HG03095 (cell line): ENCODE results near the gene RTKN2.

Source experiments
- ATAC-seq: cut with Tn5 transposase; IDR thresholded peaks from one replicate; pipeline ENCODE4 v1.9.1; 2021; ENCODE audit warnings: moderate library complexity; ENCODE audit not compliant: unreplicated experiment

Gene RTKN2

DNA sequence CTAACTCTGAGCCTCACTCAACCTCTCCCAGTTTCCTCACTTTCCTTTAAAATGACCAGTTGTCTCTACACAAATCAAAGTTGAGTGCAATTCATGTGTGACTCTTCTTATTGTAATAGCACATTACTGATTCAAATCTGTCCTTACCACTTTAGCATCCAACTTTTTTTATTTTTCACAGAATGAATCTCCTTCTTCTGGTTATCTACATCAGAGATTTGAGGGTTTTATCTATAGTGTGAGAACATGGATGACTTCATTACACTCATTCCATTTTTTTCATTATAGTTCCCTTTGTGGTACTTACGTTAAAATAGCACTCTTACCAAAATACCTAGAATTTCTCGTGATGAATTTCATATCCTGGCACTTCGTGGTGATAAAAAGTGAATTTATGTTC lies 43.3 kb downstream of the RTKN2 start:
- no peak for ATAC-seq

DNA sequence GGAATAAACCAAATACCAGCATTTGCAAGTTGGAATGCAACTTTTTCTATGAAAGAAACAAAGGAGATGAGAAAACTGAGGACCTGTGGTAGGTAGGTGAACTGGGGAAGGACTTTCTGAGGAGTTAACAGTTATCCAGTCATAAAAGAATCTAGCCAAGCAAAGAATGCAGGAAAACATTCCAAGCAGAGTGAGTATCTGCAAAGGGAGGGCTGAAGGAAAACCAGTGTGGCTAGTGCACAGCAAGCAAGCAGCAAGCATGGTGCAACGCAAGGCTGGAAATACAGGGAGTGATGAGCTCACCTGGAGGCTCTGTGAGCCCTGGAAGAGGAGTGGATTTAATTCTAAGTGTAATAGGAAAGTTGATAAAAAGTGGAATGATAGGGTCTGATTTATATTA lies 44.0 kb downstream of the RTKN2 start:
- ATAC-seq = no peak

DNA sequence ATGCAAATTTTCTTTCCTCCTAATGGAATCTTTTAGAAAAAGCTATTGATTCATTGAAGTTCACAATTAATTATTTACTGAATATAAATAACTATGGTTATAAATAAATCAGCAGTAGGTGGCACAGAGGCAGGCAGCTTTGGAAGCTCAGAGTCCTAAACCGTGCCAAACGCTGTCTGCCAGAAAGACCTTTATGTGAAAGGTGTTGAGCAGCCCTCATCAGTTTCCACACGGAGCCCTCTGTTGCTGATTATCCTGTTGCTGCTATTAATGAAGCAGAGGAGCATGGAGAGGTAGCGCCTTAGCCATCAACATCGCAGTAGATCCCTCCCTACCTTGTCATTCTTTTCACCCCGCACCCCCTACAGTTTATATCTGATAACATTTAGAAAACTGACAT lies 51.0 kb downstream of the RTKN2 start:
- ATAC-seq = no peak

DNA sequence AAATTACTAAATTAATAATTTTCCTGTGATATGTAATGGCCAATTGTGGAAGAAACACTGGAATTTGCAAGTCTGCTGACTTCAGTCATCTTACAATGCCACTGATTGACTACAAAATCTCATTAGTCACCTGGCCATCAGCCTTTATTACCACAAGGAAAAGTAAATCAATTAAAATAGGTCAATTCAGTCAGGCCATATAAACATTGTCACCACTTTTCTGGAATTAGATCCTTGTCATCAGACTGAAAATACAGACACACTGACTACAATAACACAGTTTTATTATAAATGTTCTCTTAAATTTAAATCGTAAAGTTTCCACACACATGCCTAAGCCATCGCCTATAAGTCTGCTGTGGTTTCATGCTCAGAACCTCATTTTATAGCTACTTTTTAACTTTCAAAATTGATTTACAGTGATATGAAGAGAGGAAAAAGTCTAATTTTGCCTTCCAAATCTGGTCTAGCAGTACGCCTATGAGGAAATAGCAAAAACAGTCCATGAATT lies 54.2 kb downstream of the RTKN2 start:
- no peak for ATAC-seq

DNA sequence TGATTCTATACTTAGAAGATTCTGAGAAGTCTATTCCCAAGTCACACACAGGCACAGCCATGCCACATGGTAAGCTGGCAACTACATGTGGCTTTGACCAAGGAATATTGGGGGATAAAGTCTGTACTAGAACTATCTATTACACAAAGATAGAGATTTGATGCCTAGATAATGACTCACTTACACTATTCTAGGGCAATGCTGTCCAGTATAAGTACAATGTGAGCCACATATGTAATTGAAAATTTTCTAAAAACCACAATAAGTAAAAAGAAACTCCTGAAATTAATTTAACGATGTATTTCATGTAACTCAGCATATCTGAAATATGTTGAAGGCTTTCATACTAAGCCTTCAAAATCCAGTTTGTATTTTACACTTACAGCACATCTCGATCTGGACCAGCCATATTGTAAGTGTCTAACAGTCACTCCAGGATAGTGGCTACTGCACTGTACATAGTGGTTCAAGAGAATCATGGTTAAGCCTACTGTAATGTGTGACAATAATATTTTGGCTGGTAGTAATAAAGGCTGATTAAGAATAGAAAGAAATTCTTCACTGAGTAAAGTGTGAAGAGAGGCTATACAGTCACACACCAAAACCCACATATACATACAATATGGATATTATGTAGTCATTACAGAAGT lies 62.8 kb downstream of the RTKN2 start:
- no peak for ATAC-seq

DNA sequence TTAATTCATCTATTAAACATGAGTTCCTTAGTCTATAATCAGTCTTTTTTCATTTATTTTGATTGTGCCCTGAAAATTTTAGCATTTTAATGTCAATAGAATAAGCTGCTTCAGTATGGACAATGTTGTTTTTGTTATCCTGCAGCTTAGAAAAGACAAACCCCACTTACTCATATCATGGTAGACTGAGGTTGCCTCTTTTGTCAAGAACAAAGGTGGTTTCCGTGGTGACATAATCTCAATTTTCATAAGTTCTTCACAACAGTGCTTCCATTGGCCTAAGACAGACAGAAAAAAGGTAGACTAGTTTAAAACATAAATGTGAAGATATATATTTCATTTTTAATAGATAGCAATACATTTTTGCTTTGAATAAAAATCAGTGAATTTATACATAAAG lies 69.1 kb downstream of the RTKN2 start:
- ATAC-seq = no peak

DNA sequence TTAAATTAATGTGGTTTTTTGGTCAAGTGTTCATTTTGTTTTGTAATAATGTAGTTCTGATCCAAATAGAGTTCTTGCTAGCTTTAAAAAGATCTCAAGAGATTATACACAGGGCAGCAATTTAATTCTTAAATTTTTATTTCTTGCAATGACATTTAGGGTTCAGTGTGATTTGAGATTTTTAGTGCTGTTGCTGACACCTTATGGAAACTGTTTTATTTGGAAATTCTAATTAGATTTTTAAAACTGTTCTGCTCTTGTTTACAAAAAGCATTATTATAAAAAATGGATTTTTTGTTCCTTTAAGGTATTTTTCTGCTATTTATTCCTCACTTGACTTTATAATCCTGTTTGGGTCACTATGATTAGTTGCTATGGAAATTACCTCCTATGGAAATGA lies 72.1 kb downstream of the RTKN2 start:
- no peak for ATAC-seq

DNA sequence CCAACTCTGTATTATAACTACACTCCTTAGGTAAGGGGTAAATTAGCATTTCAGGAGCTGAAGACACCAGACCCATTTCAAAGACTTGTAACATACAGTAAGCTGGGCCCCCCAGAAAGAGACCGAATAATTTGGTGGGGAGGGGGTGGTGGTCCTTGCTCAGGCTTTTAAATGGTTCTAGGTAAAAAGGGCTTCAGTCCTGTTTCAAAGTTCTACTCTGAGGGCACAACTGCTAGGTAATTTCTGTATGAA lies 73.0 kb downstream of the RTKN2 start:
- ATAC-seq = no peak

DNA sequence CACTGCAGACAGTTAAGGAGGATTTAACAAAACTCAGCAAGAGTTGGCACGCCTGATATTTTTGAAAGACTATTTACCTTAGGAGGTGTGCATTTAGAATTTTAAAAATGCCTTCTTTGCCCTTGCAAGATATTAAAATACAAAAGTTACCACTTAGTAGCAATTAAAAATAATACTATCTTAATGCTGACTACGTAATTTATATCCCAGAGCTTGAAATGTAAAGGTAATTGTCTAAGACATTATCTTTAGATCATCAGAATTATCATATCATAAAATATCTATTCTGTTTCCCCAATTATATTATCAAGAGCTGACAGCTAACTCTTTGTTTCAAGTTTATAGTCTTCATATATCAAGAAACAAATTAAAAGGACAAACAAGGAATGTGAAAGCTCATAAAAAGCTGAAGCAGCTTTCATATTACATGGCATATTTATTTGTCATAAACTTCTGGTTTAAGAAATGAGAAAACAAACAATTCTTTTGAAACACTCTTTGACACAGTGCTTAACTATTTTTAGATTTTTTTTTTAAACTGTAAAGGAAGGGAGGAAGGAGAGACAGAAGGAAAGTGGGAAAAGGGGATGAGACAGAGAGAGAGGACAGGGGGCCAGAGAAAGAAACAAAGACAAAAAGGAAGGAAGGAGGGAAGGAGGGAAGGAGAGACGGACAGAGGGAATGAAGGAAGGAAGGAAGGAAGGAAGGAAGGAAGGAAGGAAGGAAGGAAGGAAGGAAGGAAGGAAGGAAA lies 73.5 kb downstream of the RTKN2 start:
- ATAC-seq = no peak

DNA sequence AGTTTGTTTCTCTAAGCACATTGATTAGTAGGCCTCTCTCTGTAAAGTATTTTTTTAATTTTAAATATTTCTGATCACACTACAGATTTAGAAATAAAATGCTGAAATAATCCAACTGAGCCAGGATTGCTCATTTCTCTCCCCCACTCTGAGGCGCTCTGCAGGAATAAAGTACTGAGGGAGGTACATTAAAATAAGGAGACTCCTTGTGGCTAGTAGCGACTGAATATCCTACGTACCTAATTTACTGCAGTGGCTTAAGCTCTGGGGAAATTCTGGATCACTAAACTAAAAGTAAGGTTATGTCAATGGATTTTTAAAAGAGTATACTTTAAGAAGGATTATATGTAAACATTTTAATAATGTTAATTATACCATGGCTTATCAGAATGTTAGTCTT lies 75.2 kb downstream of the RTKN2 start:
- ATAC-seq = no peak

DNA sequence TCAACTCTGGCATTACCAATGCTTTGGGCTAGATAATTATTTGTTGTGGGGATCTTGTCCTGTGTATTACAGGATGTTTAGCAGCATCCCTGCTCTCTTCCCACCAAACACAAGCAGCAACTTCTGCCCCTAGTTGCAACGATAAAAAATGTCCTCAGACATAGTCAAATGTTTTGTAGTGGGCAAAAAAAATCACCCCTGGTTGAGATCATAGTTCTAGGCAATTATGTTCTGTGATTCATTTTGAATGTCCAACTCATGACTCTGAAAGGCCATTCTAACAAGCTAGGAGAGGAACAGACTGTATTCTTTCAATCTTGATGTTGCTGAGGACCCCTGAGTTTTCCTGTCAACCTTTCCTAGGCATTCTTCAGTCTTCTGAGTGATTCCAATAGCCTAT lies 79.5 kb downstream of the RTKN2 start:
- ATAC-seq = no peak

DNA sequence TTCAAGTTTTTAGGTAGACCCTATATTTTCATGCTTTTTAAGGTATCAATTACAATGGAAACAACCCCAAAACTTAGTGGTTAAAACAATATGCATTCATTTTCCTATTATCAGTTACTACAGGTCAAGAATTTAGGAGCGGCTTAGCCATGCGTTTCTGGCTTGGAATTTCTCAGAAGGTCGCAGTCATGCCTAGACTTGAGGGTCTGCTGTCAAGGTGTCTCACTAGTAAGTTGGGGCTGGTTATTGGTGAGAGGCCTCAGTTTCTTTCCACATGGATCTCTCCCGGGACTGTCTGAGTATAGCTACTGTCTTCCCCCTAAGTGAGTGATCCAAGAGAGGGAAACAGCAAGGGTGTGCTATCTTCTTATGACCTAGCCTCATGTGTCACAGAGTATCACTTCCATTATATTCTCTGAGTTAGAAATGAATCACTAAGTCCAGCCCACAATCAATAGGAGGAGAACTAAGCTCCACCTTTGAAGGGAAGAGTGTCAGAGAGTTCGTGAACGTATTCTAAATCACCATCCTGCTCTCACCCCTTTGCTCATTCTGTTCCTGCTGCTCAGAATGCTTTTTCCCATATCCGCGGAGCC lies 80.5 kb downstream of the RTKN2 start:
- no peak for ATAC-seq

DNA sequence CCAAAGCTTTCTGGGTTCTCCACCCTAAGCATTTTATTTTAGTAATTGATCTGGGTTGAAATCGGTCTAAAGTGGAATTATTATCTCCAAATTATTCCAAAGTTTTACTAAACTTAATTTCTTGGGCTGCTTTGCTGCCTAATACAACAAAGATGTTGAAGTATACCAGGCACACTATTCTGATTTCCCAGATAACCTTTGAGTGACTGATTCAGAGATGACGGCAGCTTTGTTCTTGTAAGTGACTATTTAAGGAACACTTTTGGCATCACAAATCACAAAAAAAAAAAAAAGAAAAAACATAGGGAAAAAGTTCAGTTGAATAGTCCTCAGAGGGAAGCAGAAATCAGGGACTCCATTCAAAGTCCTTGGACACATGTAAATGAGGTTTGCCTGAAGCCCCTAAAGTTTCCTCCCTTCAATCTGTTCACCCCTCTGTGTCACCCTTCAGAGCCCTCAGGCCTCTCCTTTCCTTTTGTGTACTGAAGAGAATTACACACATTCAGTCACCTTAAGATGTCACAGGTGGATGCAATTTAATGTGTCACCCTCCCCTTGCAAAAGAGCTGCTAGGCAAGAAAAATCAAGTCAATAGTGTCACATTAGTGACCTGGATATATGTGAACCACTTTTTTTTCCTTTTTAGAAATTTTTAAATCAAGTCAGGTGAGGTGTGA lies 81.5 kb downstream of the RTKN2 start:
- no peak for ATAC-seq

DNA sequence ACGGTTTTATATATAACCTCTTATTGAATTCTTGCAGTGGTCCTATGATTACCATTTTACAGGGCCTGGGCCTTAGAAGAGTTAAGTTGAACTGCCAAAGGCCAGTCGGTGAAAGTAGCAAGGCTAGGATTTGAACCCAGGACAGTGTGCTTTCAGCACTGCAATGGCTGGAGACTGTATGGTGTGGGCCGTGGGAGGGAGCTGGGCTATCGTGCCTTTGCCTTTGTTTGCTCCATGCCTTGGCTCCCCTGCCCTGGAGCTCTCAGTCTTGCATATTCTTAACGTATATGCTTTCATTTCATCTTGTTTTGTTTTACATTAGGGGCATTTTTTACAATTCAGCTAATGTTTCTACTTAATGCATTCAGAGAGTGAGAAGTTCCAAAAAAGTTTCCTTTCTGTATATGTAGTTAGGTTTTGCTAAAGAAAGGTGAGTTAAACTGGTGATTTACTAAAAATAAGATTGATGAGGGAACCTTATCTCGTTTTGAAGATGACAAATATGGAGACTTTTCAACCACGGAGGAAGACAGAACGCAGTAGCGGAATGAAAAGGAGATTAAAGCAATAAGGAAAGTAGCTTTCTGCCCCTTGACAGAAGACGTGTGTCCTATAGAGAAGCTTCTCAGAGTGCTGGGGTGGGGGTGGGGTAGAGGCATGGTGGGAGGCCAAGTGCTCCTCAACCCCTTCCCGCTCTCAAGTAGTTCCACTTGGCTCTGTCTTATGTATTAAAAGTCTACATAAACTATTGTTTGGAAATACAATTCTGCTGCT lies 82.5 kb downstream of the RTKN2 start:
- ATAC-seq = no peak

DNA sequence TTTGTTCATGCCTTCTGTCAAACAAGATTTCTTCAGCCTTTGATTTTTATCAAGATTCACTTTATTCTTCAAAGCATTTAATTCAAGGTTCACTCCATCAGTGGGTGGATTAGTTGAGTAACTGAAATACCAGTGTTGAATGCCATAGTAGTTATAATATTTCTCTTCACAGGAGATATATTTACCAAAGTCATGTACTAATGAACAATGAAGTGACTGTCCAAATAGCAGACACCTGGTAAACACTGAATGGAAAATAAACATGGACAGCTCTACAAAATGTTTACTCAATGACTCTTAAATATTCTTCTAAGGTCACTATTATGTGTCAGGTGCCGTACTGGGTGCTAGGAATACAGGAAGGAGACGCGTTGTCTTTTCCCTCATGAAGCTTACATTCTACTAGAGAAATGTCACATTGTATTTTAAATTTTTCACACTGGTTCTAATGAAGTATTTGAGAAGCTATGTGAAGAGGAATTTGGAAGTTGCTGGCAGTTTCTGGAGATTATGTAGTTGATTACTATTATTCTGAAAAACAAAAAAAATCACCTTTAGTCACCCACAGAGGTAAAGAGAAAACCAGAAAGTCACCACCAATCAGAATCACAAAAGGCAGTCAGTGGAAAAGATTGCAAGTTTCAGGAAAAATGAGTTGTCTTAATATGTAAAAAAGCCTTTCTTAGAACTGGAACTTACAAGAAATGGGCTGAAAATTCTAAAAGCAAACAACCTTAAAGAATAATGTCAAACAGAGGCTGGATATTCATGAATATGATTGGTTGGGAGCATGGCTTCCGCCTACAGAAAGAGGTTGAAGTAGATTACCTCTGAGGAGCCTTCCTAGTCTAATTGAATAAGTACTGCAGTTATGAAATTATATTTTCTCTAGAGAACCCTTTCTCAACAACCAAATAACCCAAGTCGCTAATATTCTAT lies 84.5 kb downstream of the RTKN2 start:
- ATAC-seq = no peak

DNA sequence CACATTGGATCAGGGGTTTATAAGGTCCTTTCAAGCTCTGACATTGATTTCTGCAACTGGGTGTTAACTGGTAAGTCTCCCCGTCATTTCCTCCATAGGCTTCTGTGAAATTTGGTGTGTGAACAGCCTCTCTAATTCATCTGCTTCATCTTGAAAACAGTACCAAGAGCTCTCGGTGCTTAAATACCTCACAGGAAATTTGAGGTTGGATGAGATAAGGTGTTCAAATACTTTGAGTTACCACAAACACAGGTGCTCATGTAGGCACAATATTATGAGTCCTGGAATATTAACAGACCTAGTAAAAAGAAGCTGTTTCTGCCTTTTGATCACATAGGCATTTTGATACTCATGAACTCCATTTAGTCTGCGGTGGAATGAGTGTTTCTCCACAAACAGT lies 85.2 kb downstream of the RTKN2 start:
- peak; percentile 87 for ATAC-seq

DNA sequence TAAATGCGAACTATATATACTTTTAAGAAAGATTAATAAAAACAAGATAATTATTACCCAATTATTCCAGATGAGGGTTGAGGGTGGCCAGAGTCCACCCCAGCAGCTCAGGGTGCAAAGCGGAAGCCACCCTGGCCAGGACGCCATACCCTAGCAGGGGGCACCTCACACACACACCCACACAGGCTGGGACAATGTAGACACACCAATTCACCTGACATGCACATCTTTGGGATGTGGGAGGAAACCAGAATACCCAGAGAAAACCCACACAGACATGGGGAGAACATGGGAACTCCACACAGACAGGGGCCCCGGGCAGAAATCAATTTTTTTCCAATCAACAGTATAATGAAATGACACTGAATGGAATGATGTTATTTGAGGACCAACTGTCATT lies 86.0 kb downstream of the RTKN2 start:
- no peak for ATAC-seq

DNA sequence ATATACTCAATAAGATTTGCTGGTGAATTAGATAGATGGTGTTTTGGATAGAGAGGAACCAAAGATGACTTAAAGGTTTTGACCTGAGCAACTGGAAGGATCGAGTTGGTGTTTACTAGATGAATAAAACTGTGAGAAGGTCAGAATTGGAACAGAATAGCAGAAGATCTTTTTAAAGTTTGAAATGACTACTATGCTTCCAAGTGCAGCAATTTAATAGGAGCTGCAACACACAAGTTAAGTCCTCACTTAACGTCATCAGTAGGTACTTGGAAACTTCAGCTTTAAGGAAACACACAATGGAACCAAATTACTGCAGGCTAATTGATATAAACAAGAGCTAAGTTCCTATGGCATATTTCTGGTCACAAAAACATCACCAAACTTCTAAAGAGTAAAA lies 86.5 kb downstream of the RTKN2 start:
- no peak for ATAC-seq

DNA sequence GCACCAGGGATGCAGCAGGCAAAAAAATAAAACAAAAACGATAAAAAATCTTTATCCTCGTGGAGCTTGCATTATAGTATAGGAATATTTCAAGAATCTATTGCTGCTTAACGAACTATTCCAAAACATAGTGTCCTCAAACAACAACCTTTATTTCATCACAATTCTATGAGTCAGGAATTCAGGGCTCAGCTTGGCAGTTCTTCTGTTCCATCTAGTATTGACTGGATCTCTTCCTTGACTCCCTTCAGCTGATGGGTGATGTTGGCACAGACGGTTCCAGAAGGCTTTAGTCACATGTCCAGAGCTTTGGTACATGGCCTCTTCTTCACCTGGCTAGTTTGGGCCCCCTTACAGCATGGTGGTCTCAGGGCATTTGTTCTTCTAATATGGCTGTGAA lies 88.0 kb downstream of the RTKN2 start:
- ATAC-seq = no peak

DNA sequence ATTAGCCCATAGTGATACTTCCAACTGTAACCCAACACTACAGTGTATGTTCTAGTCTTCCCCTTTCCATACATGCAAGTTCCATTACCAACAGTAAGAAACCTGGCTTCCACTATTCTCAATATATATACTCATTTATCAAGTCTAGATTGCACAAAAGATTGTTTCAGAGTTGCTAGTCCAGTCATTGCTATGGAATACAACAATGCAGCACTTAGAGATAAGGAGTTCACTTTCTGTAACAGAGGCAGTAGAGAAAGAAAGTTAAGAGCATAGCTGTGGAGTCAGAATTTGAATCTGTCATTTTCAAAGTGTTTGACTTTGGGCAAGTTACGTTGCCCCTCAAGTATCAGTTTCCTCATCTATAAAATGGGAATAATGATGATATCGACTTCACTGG lies 90.1 kb downstream of the RTKN2 start:
- no peak for ATAC-seq
